ENCODE data around the gene PLA2G7. TPM values are rescaled to one million over a fixed set of nuclear protein-coding genes. Genes with fewer than 3 reads are reported as not detected.
"Not testable (repeated sequence)": the region's sequence is repeated elsewhere in the genome, so short reads cannot be mapped to it uniquely, and the experiment has no call there.

PLA2G7 gene
- total RNA-seq, 1 donor from 2014 or later = 5.9 TPM

DNA sequence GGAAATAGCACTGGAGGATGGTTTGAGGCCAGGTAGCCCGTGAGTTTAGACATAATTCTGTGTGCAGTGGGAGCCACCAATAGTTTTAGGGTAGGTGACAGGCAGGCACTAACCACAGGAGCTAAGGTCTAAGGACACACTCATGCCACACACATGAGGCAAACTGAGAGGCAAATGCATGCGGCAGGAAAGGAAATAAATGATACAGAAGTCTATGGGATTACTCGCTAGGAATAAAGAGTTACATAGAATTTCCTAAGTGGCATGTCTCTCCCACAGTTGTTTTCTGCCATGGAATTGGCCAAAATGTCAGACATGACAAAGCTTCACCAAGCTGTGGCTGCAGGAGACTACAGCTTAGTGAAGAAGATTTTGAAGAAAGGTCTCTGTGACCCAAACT lies 16.5 kb upstream of the PLA2G7 start:
- no peak for DNase-seq (ENCODE audit: low spot score)
- no peak for ATAC-seq
- intact Hi-C loops (cut with DNase I) = no loop called here

DNA sequence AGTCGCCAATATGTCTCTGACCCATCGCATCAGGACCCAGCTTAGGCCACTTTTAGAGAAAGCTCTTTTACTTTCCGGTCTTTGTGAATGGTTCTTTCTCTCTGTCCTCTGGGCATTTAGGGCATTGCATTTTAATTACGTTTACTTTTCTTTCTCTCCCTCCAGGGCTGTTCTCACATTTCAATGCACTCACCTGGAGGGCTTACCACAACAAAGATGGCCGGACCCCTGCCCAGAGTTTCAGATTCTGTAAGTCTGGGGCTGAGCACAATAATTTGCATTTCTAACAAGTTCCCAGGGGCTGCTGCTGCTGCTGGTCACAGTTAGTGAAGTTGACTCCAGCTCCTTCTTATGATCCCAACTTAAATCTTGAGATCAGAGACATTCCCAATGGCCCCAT lies 14.6 kb upstream of the PLA2G7 start:
- DNase-seq (ENCODE audit: low spot score) (no peak), ATAC-seq (no peak)
- intact Hi-C loops (cut with DNase I) = loop anchor here (5.0 to 10.0 kb wide), 2 partner anchors 797 to 925 kb away; no protein-coding TSS in a partner anchor

DNA sequence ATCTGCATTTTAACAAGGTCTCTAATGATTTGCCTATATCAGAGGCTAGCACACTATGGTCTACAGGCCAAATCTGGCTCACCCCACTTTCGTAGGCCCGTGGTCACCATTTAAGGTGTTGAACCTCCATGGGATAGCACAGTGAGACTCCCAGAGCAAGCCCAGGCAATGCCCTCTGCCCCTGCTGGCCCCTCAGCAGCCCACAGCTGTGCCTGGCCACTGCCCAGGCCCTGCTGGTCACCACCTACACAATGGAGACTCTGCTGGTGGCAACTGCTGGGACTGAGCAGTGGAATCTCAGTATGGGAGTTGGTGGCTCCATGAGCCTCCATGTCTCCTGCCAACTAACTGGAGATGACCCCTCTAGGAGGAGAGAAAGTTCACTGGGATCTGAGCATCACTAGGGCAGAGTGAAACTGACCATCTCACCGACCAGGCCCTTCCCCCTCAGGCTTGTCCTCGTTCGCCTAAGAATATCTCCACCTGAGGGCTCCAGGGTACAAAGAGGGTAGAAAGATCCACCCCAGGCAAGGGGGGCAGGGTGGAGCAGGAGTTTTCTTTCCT lies 13.8 kb upstream of the PLA2G7 start:
- ATAC-seq (no peak), DNase-seq (ENCODE audit: low spot score) (no peak)
- intact Hi-C loops (cut with DNase I) = loop anchor here (5.0 to 10.0 kb wide), 2 partner anchors 797 to 924 kb away; no protein-coding TSS in a partner anchor

DNA sequence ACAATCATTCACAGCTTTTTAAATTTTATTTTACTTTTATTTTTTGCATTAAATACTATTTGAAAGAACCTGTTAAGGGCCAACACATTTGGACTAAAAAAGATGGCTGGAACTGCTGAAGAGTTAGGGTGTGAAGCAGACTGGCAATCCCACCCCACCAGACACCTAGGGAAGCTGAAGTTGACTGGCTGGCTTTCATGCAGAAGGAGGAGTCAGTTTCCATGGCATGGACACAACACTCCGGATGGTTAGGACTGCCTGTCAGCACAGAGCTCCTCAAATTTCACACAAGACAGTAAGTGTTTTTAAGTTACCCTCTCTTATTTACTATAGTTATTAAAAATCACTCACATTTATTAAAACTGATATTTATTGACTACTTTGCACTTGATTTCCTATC lies 11.5 kb upstream of the PLA2G7 start, which contains the start of gene ANKRD66:
Gene ANKRD66 (plus strand): TSS at position 238 of the 400 bp plus-strand sequence. CDS start 5,016 bp downstream, outside the sequence.
- intact Hi-C loops (cut with DNase I) = loop anchor here (5.0 to 10.0 kb wide), 2 partner anchors 794 to 922 kb away; no protein-coding TSS in a partner anchor
- DNase-seq (ENCODE audit: low spot score) (no peak), ATAC-seq (no peak)

DNA sequence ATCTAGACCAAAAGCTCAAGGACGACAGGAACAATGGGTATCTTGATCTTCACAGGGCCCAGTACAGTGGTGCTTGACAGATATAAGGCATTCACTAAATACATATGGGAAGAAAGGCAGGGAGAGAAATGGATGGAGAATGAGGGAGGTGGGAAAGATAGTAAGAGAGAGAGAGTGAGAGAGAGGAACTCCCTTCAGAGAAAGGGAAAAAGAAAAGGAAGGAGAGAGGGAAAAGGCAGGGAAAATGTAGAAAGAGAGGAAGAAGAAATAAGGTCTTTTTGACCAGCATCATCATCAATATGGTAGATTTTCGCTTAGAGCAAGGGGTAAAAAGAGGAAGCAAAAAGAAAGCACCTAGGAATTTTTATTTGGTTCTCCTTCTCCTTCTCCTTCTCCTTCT lies 10.8 kb upstream of the PLA2G7 start:
- intact Hi-C loops (cut with DNase I) = loop anchor here (5.0 to 10.0 kb wide), 2 partner anchors 794 to 921 kb away; no protein-coding TSS in a partner anchor
- no peak for DNase-seq (ENCODE audit: low spot score)
- ATAC-seq = no peak

DNA sequence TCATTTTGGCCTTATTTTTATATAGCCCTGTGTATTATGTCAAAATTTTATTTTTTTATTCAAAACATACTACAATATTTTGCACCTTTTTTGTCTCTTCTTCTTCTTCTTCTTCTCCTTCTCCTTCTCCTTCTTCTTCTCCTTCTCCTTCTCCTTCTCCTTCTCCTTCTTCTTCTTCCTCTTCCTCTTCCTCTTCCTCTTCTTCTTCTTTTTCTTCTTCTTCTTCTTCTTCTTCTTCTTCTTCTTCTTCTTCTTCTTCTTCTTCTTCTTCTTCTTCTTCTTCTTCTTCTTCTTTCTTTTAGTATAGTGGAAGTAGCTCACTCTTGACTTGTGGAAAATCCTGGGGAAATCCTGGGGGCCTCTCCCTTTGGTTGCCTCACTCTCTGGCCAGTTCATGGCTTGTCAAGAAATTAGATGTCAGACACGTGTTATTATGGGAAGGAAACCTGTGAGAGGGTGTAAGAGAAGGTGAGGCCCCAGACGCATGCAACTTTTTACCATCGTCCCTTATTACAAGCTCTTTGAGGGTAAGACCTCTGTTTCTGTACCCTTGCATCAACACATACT lies 9.1 kb upstream of the PLA2G7 start:
- DNase-seq (ENCODE audit: low spot score); ATAC-seq: not testable (repeated sequence)
- intact Hi-C loops (cut with DNase I) = loop anchor here (10.0 kb wide), 1 partner anchor 919 kb away; no protein-coding TSS in a partner anchor

DNA sequence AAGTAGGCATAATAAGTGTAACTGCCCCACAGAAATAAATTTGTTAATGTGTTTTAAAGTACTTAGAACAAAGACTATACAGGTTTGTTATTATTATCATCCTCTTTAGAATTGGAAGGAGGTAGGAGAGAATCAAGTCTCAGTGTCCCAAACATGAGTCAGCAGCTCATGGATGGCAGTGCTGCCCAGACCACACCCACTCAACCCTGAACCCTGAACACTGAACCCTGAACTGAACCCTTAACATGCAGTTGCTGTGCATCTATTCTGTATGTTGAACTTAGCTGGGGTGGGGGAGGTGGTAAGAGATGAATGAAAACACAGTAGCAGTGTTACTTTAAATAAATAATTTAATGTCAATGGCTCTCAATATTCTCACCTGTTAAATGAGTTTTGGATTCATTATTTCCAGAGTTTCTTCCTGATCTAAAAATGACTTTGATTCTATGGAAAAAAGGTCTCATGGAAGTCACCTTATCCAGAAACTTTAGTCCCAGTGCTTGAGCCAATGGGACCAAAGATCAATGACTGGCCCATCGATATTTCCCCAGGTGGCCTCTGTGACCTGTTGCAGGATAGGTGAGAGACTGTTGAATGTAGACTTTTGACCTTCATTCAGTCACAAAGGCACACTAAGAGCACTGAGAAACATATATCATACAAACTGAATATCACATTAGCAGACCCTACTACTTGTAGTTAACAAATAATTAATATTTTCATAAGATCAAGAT lies 8.4 kb upstream of the PLA2G7 start:
- intact Hi-C loops (cut with DNase I) = loop anchor here (10.0 kb wide), 1 partner anchor 919 kb away; no protein-coding TSS in a partner anchor
- DNase-seq (ENCODE audit: low spot score) (no peak), ATAC-seq (no peak)

DNA sequence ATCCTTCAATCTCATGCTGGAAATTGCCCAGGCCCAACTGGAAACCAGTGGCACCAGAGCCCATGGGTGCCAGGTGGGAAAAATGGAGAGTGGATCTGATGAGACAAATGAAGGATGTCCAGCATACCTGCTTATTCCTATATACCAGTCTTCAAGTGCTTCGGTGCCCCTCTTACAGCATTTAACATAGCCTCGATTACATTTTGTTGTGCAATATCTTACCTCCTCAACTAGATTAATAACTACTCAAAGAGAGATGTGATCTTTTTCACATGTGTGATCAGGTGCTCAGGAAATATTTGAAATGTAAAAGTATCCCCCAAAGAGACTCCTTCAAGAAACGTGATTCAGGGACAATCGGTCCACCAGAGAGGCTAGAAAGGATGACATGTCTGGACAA lies 6.7 kb upstream of the PLA2G7 start:
- intact Hi-C loops (cut with DNase I) = loop anchor here (10.0 kb wide), 1 partner anchor 917 kb away; no protein-coding TSS in a partner anchor
- DNase-seq (ENCODE audit: low spot score) (no peak), ATAC-seq (no peak)

DNA sequence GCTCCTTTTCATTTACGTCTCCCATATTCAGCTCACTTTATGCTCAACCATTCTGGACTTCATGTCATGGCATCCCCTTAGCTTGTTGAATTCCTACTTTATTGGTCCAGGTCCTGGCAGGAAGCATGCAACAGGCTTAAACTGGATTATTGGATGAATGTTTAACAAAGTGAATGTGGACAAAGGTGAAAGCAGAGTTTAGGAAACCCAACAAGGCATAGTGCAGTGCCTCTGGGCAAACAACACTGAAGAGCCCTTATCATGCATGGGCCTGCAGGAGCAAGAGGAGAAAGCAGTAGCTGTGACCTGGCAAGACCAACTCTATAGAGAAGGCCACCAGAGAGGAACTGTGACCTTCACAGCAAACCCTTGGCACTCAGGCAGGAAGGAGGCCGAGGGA lies 6.3 kb upstream of the PLA2G7 start:
- DNase-seq (ENCODE audit: low spot score) (no peak), ATAC-seq (no peak)
- intact Hi-C loops (cut with DNase I) = loop anchor here (10.0 kb wide), 1 partner anchor 917 kb away; no protein-coding TSS in a partner anchor

DNA sequence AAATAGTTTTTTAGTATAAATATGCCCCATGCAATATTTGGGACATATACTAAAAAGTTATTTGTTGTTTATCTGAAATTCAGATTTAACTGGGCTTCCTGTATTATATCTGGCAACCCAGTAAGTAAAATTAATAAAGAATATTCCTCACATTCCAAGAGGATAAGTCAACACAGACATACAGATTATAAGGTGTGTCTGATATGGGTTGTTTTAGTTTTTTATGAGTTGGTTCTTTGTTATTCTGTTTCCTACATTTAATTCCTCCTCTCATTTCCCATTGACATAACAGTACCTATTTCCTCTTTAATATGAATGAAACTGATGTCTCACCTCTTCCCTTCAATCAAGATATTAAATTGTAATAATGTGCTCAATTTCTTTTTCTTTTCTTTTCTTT lies 1.7 kb upstream of the PLA2G7 start:
- intact Hi-C loops (cut with DNase I) = no loop called here
- ATAC-seq (no peak), DNase-seq (ENCODE audit: low spot score) (no peak)

DNA sequence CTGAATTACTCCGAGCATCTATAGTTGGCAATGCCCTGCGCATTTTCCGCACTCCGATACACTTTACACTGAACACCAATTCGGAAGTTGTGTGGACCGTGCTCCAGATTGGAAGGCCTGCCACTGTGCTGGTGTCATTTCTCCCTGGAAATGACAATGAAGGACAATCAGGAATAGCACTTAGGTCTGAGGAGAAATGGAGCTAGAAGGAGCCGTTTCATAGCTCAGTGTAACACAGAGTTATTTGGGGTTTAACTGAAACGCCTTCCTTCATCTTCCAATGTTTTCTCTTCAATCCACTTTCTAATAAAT lies 501 bp upstream of the PLA2G7 start:
- intact Hi-C loops (cut with DNase I) = no loop called here
- DNase-seq (ENCODE audit: low spot score) (no peak), ATAC-seq (no peak)

DNA sequence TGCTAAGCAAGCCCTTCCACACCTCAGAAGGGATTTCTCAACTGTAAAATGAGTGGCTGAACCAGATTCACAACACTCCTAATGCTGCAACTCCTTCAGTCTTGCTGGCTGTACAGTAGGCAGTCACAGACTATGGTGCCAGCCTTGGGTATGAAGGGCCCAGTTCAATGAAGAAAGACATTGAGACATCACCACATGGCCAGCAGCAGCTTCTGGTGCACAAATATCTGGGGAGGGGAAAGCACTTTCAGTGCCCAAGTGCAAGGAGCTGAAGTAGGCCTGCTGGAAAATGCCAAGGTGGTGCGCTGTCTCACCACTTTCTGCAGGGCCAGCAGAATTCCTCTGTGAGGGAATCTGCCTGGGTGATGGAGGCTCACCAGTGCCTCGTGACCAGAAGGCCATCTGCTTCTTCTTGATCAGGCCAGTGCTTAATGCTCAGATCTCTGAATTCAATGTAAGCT lies 1.8 kb downstream of the PLA2G7 start:
- ATAC-seq (no peak), DNase-seq (ENCODE audit: low spot score) (no peak)
- intact Hi-C loops (cut with DNase I) = no loop called here

DNA sequence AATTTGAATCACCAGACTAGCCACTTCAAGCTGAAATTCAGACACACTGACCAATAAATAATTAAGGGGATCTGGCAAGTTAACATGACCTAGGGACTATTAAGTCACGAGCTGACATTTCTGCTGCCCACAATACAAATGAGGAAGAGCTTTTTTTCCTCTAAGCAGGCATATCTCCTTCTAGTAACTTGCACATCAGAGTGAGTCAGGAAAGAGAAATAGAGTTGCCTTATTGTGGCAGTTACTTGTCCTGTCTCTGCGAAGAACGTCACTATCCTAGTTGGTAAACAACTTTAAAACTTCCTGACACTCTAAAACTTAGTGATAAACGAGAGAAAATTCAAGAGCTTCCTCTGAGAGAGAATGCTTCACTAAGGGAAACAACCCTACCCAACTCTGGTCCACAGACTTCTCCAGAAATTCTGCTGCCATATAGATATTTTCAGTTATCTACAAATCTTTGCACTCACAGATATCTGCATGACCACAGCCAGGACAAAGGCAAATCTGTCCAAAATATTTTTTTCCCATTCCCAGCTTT lies 4.2 kb downstream of the PLA2G7 start:
- ATAC-seq = no peak
- intact Hi-C loops (cut with DNase I) = no loop called here
- DNase-seq (ENCODE audit: low spot score) = no peak

DNA sequence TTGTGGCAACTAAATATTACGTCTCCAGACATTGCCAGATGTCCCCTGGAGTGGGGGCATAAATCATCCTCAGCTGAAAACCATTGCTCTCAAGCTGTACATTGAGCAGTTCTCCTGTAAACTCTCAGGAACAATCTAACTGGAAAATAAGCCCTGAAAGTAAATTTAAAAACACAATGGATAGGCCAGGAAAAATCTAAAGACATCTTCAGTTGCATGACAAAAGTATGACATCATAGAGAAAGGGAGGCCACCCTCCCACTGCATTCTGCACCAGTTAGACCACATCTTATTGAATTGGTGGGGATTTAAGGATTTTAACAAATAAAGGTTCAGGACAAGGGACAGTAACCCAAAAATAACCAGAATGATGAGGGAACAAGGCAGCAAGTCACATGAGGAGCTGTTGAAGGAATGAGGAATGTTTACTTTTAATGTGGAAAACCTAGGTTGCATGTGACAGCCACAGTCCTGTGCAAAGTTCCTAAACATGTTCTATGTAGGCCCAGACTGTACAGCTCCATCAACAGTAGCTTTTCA lies 5.3 kb downstream of the PLA2G7 start:
- DNase-seq (ENCODE audit: low spot score) (no peak), ATAC-seq (no peak)
- intact Hi-C loops (cut with DNase I) = loop anchor here (10.0 kb wide), 1 partner anchor 1795 kb away; no protein-coding TSS in a partner anchor

DNA sequence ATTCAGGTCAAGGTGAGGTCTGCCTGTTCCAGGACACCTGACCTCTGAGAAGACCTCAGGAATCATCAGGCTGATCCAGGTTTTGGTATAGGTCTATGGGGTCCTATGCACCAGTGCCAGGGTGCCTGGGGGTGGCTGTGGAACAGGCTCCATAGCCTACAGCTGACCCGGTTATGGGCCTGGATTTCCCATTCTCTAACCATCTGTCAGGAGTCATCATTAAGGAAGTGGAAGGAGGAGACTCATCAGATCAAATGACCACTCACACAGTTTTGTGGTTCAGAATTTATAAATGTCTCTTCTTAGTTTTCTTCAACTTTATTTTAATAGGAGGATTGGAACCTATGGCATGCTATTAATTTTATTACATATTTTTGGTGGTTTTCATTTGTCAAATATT lies 14.8 kb downstream of the PLA2G7 start:
- intact Hi-C loops (cut with DNase I) = loop anchor here (10.0 kb wide), 1 partner anchor 1804 kb away; no protein-coding TSS in a partner anchor
- DNase-seq (ENCODE audit: low spot score) = no peak

DNA sequence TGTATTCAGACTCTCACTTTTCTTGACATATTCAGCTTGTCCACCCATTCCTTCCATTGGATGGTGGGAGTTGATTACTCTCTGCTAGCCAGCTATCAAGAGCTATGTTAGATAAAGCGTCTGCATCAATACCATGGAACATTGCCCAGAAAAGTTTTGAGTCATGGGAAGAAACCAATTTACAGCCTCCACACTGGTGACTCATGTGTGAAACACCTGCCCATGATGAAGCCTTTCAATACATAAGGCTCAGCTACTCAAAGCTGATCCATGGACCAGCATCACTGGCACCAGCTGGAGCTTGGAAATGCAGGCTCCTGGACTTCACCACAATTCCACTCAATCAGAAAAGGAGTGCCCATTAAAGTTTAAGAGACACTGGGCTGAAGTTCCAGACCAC lies 16.1 kb downstream of the PLA2G7 start:
- intact Hi-C loops (cut with DNase I) = no loop called here
- DNase-seq (ENCODE audit: low spot score) (no peak), ATAC-seq (no peak)

More for the DNA sequence above, 14.8 kb downstream of the PLA2G7 start:
- no peak for ATAC-seq

DNA sequence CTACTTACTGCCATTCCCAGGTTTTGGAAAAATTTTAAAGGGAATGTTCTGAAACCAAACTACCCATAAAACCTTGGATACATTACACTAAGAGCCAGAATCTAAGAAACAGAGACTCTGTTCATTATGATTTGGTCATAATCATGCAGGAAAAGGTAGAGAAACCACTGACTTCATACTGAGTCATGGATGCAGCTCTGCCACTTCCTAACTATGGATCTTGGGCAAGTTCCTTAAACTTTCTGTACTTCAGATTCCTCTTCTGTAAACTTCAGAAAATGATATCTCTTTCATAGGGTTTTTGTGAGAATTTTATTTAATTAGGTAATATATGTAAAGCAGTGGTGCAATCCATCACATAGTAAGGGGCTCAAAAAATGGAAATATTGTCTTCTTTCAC lies 20.0 kb downstream of the PLA2G7 start:
- DNase-seq (ENCODE audit: low spot score) = no peak
- intact Hi-C loops (cut with DNase I) = no loop called here
- ATAC-seq = no peak

DNA sequence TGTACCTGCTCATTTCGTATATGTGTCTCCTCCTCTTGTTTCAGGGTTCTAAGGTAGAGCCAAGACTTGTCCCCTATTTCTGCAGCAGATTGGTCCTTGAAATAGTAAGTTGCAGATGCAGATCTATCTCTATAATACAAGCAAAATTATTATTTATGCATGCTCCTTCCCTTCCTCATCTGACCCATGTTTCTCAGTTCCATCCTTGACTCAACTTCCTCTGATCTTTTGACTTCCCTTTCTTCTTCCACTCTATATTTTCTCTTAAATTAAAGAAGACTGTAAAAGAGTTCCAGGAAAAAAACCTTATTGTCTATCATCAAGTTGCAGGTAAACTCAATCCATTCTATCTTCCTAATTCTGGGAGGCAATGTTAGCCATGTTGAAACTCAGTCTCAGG lies 23.7 kb downstream of the PLA2G7 start:
- no peak for DNase-seq (ENCODE audit: low spot score)
- no peak for ATAC-seq
- intact Hi-C loops (cut with DNase I) = no loop called here

DNA sequence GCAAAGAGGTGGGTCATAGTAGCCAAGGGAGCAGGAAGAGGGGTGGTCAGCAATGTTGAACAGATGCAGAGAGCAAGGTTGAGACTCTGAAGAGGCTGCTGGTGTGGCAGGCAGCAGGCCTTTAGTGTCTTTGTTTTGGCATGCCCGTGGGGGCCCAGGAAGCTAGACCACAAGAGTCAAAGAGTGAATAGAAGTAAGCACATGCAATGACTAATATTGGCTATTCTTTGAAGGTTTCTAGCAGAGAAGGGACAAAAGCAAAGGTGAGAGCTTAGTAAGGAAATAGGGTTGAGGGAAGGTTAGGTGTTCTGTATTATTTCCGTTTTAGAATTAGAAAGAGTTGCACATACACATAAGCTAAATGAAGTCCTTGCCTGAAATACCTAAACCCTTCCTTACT lies 28.7 kb downstream of the PLA2G7 start:
- intact Hi-C loops (cut with DNase I) = no loop called here

More for the DNA sequence above, 28.7 kb downstream of the PLA2G7 start:
- ATAC-seq = no peak
- no peak for DNase-seq (ENCODE audit: low spot score)

Data from sciatic nerve (tissue), 2 donors.